ENCODE data around the gene ADPGK. TPM values are rescaled to one million over a fixed set of nuclear protein-coding genes. Genes with fewer than 3 reads are reported as not detected.
A peak's percentile ranks its signal among the peaks of the same experiment; 100 is the strongest.
"Not testable (repeated sequence)": the region's sequence is repeated elsewhere in the genome, so short reads cannot be mapped to it uniquely, and the experiment has no call there.

ADPGK gene
- total RNA-seq, 1 donor from 2014 or later, result 41.8 TPM

DNA sequence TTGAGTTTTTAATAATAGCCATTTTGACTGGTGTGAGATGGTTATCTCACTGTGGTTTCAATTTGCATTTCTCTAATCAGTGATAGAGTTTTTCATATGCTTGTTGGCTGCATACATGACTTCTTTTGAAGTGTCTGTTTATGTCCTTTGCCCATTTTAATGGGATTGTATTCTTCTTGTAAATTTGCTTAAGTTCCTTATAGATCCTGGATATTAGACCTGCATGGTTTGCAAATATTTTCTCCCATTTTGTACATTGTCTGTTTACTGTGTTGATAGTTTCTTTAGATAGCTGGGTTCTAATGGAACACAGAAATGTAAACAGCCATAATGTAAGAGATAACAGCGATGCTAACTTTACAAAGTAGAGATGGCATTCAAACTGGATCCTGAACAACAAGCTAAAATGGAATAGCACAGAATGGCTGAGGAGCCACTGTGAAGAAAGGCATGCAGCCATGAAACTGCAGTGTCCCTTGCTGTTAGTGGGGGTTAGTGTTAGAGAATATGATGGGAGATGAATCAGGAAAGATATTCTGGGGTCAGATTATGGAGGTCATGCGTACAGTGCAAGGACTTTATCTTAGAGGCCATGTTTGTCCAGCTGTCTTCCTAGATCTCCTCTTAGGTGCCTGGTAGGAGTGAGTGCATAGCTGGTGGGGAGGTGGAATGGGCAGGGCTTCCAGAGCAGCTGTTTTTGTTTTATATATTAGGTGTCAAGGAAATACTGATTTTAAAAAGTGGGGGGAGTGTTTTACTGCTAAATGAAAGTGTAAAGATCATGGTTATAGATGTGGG lies 49.4 kb downstream of the ADPGK start:
- no peak overlapping the region for H3K4me3 Mint-ChIP-seq
- DNase-seq (ENCODE audit: low read depth, low spot score), result no peak
- H3K4me1 Mint-ChIP-seq, result no peaks in the 10 kb centered on the region
- H3K27me3 Mint-ChIP-seq (ENCODE audit: low read depth), result no peaks in the 10 kb centered on the region
- H3K36me3 Mint-ChIP-seq (ENCODE audit: low read depth), result peaks cover 16% of the 10 kb centered on the region
- no peaks in the 10 kb centered on the region for H3K9me3 Mint-ChIP-seq
- no peak overlapping the region for H3K27ac Mint-ChIP-seq (ENCODE audit: unreplicated experiment)
- TF ChIP-seq, protein P1, sequence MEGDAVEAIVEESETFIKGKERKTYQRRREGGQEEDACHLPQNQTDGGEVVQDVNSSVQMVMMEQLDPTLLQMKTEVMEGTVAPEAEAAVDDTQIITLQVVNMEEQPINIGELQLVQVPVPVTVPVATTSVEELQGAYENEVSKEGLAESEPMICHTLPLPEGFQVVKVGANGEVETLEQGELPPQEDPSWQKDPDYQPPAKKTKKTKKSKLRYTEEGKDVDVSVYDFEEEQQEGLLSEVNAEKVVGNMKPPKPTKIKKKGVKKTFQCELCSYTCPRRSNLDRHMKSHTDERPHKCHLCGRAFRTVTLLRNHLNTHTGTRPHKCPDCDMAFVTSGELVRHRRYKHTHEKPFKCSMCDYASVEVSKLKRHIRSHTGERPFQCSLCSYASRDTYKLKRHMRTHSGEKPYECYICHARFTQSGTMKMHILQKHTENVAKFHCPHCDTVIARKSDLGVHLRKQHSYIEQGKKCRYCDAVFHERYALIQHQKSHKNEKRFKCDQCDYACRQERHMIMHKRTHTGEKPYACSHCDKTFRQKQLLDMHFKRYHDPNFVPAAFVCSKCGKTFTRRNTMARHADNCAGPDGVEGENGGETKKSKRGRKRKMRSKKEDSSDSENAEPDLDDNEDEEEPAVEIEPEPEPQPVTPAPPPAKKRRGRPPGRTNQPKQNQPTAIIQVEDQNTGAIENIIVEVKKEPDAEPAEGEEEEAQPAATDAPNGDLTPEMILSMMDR (conservative IDR thresholded peaks at IDR 0.05), result no peak

DNA sequence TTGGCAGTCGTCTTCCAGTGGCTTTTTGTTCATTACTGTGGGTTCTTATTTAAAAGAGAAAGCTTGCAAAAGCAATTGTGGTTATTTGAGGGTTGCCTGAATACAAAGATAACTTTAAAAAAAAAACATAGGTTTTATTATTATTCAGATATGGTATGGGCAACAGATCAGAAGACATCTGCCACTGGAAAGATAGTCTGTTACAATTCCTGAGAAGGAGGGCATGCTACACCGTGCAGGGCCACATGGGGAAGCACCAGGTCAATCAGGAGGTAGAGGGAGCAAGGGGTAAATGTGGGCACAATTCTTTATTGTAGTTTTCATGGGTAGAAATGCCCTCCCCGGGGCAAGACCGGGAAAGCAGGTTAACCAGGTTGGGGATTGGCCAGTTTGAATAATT lies 51.0 kb downstream of the ADPGK start:
- no peak for DNase-seq (ENCODE audit: low read depth, low spot score)
- TF ChIP-seq, protein P1 (conservative IDR thresholded peaks at IDR 0.05), result peak; percentile 28
- no peak overlapping the region for H3K4me3 Mint-ChIP-seq

DNA sequence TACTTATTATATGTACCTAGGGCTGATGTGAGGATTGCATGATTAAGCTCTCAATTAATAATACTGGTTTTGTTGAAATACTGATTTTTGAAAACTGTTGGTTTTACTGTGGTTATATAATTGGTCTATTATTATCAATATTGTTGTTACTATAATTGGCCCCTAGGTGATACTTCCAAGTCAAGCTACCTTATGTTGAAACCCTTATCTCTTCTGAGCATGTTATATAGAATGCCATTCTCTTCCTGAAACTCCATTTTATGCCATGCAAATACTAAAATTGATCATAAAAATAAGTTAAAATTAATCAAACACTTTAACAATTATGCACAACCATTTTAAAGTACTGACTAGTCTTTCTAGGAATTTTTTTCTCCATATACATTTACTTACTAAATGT lies 51.5 kb downstream of the ADPGK start:
- H3K4me1 Mint-ChIP-seq, result no peaks in the 10 kb centered on the region
- no peaks in the 10 kb centered on the region for H3K27me3 Mint-ChIP-seq (ENCODE audit: low read depth)
- H3K4me3 Mint-ChIP-seq, result no peak overlapping the region
- no peak for DNase-seq (ENCODE audit: low read depth, low spot score)
- peaks cover 13% of the 10 kb centered on the region for H3K36me3 Mint-ChIP-seq (ENCODE audit: low read depth)
- TF ChIP-seq, protein P1 (conservative IDR thresholded peaks at IDR 0.05), result no peak
- H3K27ac Mint-ChIP-seq (ENCODE audit: unreplicated experiment), result no peak overlapping the region
- no peaks in the 10 kb centered on the region for H3K9me3 Mint-ChIP-seq

More for the DNA sequence above, 51.0 kb downstream of the ADPGK start:
- no peaks in the 10 kb centered on the region for H3K4me1 Mint-ChIP-seq
- no peak overlapping the region for H3K27ac Mint-ChIP-seq (ENCODE audit: unreplicated experiment)
- H3K27me3 Mint-ChIP-seq (ENCODE audit: low read depth), result no peaks in the 10 kb centered on the region
- H3K9me3 Mint-ChIP-seq, result no peaks in the 10 kb centered on the region
- H3K36me3 Mint-ChIP-seq (ENCODE audit: low read depth), result peaks cover 13% of the 10 kb centered on the region

DNA sequence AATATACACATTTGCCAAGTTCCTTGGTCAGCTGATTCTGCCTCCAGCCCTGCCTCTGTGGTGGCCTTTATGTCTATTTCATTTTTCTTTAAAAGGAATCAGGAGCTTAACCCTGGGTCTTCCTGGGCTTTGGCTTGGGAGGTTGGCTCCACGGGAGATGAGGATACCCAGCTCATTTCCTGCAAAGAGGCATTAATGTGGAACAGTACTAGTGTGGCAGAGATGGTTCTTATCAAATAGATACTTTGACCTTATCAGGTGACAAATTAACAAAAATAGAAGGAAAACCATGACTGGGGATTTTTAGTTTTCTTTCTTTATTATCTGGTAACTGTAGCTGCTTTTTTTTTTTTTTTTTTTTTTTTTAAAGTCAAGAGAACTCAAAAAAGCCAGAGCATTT lies 54.7 kb downstream of the ADPGK start:
- no peaks in the 10 kb centered on the region for H3K4me1 Mint-ChIP-seq
- no peaks in the 10 kb centered on the region for H3K27me3 Mint-ChIP-seq (ENCODE audit: low read depth)
- H3K9me3 Mint-ChIP-seq, result no peaks in the 10 kb centered on the region
- no peak overlapping the region for H3K27ac Mint-ChIP-seq (ENCODE audit: unreplicated experiment)
- no peak overlapping the region for H3K4me3 Mint-ChIP-seq
- H3K36me3 Mint-ChIP-seq (ENCODE audit: low read depth), result peaks cover 3% of the 10 kb centered on the region
- no peak for DNase-seq (ENCODE audit: low read depth, low spot score)
- TF ChIP-seq, protein P1 (conservative IDR thresholded peaks at IDR 0.05), result no peak

DNA sequence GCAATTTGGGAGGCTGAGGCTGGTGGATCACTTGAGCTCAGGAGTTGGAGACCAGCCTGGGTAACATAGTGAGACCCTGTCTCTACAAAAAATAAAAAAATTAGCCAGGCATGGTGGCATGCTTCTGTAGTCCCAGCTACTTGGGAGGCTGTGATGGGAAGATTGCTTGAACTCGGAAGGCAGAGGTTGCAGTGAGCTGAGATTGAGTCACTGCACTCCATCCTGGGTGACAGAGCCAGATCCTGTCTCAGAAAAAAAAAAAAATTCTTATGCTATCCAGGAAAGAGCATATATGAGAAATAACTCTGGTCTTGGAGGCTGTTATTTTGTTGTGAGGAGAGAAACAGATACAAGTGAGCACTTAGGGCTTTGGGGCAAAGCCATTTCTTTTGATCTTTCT lies 55.3 kb downstream of the ADPGK start:
- not testable (repeated sequence) for H3K4me3 Mint-ChIP-seq; H3K4me1 Mint-ChIP-seq; H3K36me3 Mint-ChIP-seq (ENCODE audit: low read depth); H3K27me3 Mint-ChIP-seq (ENCODE audit: low read depth); H3K9me3 Mint-ChIP-seq; H3K27ac Mint-ChIP-seq (ENCODE audit: unreplicated experiment); DNase-seq (ENCODE audit: low read depth, low spot score)

DNA sequence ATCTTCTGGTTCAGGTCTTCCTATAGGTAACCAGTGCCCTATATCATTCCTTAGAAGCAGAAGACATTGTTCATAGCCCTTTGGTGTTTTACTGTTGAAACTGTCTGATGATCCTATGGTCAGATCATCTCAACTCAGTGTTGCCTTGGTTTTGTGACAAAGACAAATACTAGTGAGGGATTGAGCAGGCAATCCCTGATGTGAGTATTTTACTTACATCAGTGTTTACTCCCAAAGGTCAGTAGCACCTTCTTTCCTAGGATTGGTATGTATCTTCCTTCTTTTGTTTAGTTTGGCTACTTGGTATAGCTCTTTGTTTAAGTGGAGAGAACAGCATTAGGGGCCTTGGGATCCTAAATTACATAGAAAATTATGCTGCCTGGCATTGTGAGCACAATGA lies 56.4 kb downstream of the ADPGK start:
- Mint-ChIP-seq H3K27me3 (ENCODE audit: low read depth) (no peaks in the 10 kb centered on the region), H3K4me3 (no peak overlapping the region), H3K36me3 (ENCODE audit: low read depth) (peaks cover 3% of the 10 kb centered on the region), H3K27ac (ENCODE audit: unreplicated experiment) (no peak overlapping the region), H3K4me1 (no peaks in the 10 kb centered on the region), H3K9me3 (no peaks in the 10 kb centered on the region)
- TF ChIP-seq, protein P1 (conservative IDR thresholded peaks at IDR 0.05), result no peak
- DNase-seq (ENCODE audit: low read depth, low spot score), result no peak

DNA sequence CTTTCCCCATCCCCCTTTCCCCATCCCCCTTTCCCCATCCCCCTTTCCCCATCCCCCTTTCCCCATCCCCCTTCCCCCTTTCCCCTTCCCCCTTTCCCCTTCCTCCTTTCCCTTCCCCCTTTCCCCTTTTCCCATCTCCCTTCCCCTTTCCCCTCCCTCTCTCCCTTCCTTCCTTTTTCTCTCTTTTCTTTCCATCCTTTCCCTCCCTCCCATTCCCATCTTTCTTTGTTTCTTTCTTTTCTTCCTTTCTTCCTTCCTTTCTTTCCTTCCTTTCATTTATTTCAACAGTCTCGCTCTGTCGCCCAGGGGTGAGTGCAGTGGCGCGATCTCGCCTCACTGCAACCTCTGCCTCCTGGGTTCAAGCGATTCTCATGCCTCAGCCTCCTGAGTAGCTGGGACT lies 57.7 kb downstream of the ADPGK start:
- H3K4me3 Mint-ChIP-seq; DNase-seq (ENCODE audit: low read depth, low spot score); H3K27me3 Mint-ChIP-seq (ENCODE audit: low read depth); H3K9me3 Mint-ChIP-seq; H3K4me1 Mint-ChIP-seq; H3K36me3 Mint-ChIP-seq (ENCODE audit: low read depth); H3K27ac Mint-ChIP-seq (ENCODE audit: unreplicated experiment): not testable (repeated sequence)
